HG03103 (cell line): ENCODE results near the gene MERTK.
"Not testable (repeated sequence)": the region's sequence is repeated elsewhere in the genome, so short reads cannot be mapped to it uniquely, and the experiment has no call there.

ENCODE experiments used
- ATAC-seq: cut with Tn5 transposase; IDR thresholded peaks from one replicate; pipeline ENCODE4 v1.9.1; 2021; ENCODE audit warnings: low read depth; ENCODE audit not compliant: unreplicated experiment

MERTK gene

GRCh38 chr2:111944531-111945210 lies 46.3 kb downstream of the MERTK start:
- ATAC-seq: no peak

- ATAC-seq: no peak
These were observed 47.3 kb downstream of the MERTK start for GRCh38 chr2:111945444-111946293.

GRCh38 chr2:111946294-111947114 lies 48.1 kb downstream of the MERTK start:
- ATAC-seq: no peak

GRCh38 chr2:111947219-111947618 lies 48.8 kb downstream of the MERTK start:
- no peak for ATAC-seq

- ATAC-seq: no peak
These were observed 50.4 kb downstream of the MERTK start for GRCh38 chr2:111948832-111949231.

- ATAC-seq: no peak
These were observed 51.8 kb downstream of the MERTK start for GRCh38 chr2:111950236-111950635.

GRCh38 chr2:111951486-111951885 lies 53.1 kb downstream of the MERTK start:
- no peak for ATAC-seq

GRCh38 chr2:111952871-111953452 lies 54.6 kb downstream of the MERTK start:
- ATAC-seq: no peak

GRCh38 chr2:111954602-111955332 lies 56.4 kb downstream of the MERTK start:
- ATAC-seq: no peak

- ATAC-seq: no peak
These were observed 59.5 kb downstream of the MERTK start for GRCh38 chr2:111957872-111958354.

- ATAC-seq: no peak
These were observed 60.5 kb downstream of the MERTK start for GRCh38 chr2:111958901-111959300.

- ATAC-seq: no peak
These were observed 63.3 kb downstream of the MERTK start for GRCh38 chr2:111961663-111962062.

GRCh38 chr2:111963086-111963485 lies 64.7 kb downstream of the MERTK start:
- ATAC-seq: not testable (repeated sequence)

GRCh38 chr2:111963508-111963907 lies 65.1 kb downstream of the MERTK start:
- not testable (repeated sequence) for ATAC-seq

GRCh38 chr2:111965062-111965461 lies 66.7 kb downstream of the MERTK start:
- no peak for ATAC-seq

- no peak for ATAC-seq
These were observed 67.8 kb downstream of the MERTK start for GRCh38 chr2:111966241-111966640.

GRCh38 chr2:111967018-111967417 lies 68.6 kb downstream of the MERTK start:
- ATAC-seq: no peak

- ATAC-seq: no peak
These were observed 72.0 kb downstream of the MERTK start for GRCh38 chr2:111970453-111970852.

GRCh38 chr2:111972955-111973565 lies 74.7 kb downstream of the MERTK start:
- ATAC-seq: no peak
